ENCODE measurements around the gene RBM42.
"Not testable (repeated sequence)": the region's sequence is repeated elsewhere in the genome, so short reads cannot be mapped to it uniquely, and the experiment has no call there.

Gene RBM42

DNA sequence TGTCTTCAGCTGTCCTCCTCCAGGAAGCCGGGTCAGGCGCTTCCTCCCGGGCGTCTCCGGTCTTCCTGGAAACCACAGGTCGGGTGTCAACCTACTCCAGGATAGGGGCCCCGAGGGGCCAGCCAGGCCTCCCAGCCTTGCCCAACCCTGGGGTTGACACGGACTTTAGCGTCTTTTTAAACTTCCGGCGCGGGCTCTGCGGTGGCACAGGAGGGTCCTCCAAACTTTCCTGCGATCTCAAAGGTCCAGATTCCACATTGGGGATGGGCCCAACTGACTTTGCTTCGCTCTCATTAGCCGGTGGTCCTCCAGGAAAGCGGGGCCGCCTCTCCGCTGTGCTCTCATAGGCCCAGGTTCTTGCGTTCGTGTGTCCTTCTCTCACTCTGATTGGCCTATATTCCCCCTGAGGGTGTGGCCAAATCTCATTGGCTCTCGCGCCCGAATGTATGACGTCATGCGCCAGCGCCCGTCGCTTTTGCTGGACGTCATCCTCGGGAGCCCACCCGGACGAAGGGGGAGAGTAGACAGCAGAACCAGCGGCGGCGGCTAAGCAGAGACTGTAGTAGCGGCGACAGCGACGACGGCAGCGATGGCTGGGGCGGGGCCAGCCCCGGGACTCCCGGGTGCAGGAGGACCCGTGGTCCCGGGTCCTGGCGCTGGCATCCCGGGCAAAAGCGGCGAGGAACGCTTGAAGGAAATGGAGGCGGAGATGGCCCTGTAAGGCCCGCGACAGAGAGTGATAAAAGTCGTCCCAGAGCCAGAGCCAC lies at the start of gene RBM42:
TSS of gene RBM42 (plus strand) at position 472 of the 767 bp plus-strand sequence. CDS start at position 590, 118 bp downstream.
- DNase-seq (ENCODE audit: low read depth in 3 of 3, low spot score in 1 of 3): peak; percentile 88 to 96 (median 91)

GRCh38 chr19:35582760-35583159 lies 46.1 kb upstream of the RBM42 start:
- no peak for DNase-seq (ENCODE audit: low read depth in 3 of 3, low spot score in 1 of 3)

- DNase-seq (ENCODE audit: low read depth in 3 of 3, low spot score in 1 of 3): no peak
These were observed 43.0 kb upstream of the RBM42 start, which contains the start of gene PMIS2 for GRCh38 chr19:35585848-35586247. Gene PMIS2 (plus strand): TSS chr19:35586173. CDS start chr19:35586260, 87 bp downstream.

DNA sequence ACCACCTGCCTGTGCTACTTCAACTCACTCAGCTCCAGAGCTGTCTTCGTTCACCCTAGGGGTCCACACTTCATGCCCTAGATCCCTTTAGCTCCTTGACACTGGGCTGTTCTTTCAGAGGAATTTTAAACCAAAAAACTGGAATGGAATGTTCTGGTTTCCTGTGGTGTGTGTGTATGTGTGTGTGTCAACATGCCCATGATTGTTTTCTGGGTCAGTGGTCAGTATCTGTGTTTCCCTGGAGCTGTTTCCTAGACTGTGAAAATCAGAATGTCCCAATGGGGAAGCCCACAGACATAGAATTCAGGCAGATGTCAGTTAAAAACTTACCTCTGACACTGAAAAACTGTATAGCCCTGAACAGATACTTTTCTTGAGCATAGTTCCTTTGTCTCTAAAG lies 41.5 kb upstream of the RBM42 start:
- DNase-seq (ENCODE audit: low read depth in 3 of 3, low spot score in 1 of 3): no peak

GRCh38 chr19:35590875-35591274 lies 38.0 kb upstream of the RBM42 start:
- DNase-seq (ENCODE audit: low read depth in 3 of 3, low spot score in 1 of 3): no peak

DNA sequence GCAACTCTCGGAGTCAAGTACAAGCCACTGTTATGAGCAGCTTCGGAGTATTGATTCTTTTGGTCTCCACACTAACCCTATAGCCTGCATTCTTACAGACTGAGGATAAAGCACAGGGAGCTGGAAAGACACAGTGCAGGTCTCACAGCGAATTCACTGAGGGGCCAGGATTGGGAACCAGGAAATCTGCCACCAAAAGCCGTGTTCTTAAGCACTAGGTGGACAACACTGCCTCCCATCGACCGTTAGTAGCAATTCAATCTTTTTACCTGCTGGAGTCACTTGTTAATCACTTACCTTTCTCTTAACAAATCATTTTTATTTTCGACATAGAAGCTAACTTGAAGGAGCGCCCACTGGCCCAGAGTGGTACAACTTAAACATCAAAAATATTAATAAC lies 36.6 kb upstream of the RBM42 start:
- DNase-seq (ENCODE audit: low read depth in 3 of 3, low spot score in 1 of 3): no peak

DNA sequence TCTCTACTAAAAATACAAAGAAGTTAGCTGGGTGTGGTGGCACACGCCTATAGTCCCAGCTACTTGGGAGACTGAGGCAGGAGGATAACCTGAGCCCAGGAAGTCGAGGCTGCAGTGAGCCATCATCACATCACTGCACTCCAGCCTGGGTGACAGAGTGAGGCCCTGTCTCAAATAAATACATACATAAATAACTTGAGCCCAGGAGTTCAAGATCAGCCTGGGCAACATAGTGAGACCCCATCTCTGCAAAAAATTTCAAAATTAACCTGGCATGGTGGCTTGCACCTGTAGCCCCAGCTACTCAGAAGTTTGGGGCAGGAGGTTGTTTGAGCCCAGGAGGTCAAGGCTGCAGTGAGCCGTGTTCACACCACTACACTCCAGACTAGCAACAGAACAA lies 33.8 kb upstream of the RBM42 start:
- not testable (repeated sequence) for DNase-seq (ENCODE audit: low read depth in 3 of 3, low spot score in 1 of 3)

DNA sequence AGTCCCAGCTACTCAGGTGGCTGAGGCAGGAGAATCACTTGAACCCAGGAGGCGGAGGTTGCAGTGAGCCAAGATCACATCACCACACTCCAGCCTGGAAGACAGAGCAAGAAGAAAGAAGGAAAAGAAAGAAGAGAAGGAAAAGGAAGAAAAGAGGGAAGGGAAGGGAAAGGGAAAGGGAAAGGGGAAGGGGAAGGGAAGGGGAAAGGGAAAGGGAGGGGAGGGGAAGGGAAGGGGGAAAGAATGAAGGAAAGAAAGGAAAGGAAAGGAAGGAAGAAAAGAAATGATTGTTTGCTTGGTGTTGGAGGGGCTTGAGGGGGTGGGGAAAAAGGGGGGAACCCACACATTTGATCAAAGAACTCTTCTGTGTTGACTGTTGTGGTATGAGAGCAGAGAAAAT lies 32.9 kb upstream of the RBM42 start:
- no peak for DNase-seq (ENCODE audit: low read depth in 3 of 3, low spot score in 1 of 3)

GRCh38 chr19:35596366-35596999 lies 32.4 kb upstream of the RBM42 start:
- no peak for DNase-seq (ENCODE audit: low read depth in 3 of 3, low spot score in 1 of 3)

GRCh38 chr19:35601971-35602370 lies 26.9 kb upstream of the RBM42 start:
- no peak for DNase-seq (ENCODE audit: low read depth in 3 of 3, low spot score in 1 of 3)

DNA sequence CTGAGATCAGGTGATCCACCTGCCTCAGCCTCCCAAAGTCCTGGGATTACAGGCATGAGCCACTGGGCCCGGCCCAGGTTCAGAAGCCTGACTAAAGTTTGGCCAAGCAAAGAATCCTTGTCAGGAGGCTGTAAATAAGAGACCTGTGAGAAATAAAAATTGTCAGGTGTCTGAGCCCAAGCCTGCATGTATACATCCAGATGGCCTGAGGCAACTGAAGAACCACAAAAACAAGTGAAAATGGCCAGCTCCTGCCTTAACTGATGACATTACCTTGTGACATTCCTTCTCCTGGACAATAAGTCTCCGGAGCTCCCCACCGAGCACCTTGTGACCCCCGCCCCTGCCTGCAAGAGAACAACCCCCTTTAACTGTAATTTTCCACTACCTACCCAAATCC lies 24.4 kb upstream of the RBM42 start:
- not testable (repeated sequence) for DNase-seq (ENCODE audit: low read depth in 3 of 3, low spot score in 1 of 3)

GRCh38 chr19:35607170-35607569 lies 21.7 kb upstream of the RBM42 start:
- DNase-seq (ENCODE audit: low read depth in 3 of 3, low spot score in 1 of 3): not testable (repeated sequence)

- DNase-seq (ENCODE audit: low read depth in 3 of 3, low spot score in 1 of 3): no peak
These were observed 21.2 kb upstream of the RBM42 start for GRCh38 chr19:35607661-35608060.

- no peak for DNase-seq (ENCODE audit: low read depth in 3 of 3, low spot score in 1 of 3)
These were observed 20.6 kb upstream of the RBM42 start for GRCh38 chr19:35608251-35608650.

- no peak for DNase-seq (ENCODE audit: low read depth in 3 of 3, low spot score in 1 of 3)
These were observed 18.9 kb upstream of the RBM42 start for GRCh38 chr19:35609851-35610353.

DNA sequence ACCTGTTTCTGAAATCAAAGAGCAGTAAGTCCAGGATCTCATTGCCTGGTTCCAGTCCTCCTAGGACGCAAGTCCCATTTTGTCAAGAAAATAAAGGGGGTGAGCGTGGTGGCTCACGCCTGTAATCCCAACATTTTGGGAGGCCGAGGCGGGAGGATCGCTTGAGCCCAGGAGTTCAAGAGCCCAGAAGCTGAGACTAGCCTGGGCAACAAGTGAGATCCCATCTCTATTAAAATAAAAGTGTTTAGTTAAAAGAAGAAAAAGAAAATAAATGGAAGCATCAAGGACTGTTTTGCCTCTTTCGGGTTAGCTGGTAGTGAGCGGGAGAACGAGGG lies 16.6 kb upstream of the RBM42 start:
- DNase-seq (ENCODE audit: low read depth in 3 of 3, low spot score in 1 of 3): no peak

GRCh38 chr19:35612559-35613321 lies 16.1 kb upstream of the RBM42 start, which contains the start of gene HAUS5:
Gene HAUS5 (plus strand): TSS chr19:35612735. CDS start chr19:35612795, 60 bp downstream.
- DNase-seq (ENCODE audit: low read depth in 3 of 3, low spot score in 1 of 3): peak; percentile 86 to 98 (median 93)

- DNase-seq (ENCODE audit: low read depth in 3 of 3, low spot score in 1 of 3): no peak
These were observed 15.3 kb upstream of the RBM42 start for GRCh38 chr19:35613574-35613973.

- DNase-seq (ENCODE audit: low read depth in 3 of 3, low spot score in 1 of 3): no peak
These were observed 13.8 kb upstream of the RBM42 start for GRCh38 chr19:35615036-35615435.

DNA sequence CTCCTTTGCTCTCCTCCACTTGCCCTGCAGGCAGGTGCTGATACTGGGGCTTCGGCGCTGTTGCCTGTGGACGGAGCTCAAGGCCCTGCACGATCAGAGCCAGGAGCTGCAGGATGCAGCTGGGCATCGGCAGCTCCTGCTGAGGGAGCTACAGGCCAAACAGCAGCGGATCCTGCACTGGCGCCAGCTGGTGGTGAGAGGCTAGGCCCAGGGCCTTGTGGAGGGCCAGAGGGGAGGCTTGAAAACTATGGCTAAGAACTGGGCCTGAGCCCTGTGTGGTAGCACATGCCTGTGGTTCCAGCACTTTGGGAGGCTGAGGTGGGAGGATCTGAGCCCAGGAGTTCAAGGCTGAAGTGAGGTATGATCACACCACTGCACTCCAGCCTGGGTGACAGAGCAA lies 10.0 kb upstream of the RBM42 start:
- DNase-seq (ENCODE audit: low read depth in 3 of 3, low spot score in 1 of 3): no peak

DNA sequence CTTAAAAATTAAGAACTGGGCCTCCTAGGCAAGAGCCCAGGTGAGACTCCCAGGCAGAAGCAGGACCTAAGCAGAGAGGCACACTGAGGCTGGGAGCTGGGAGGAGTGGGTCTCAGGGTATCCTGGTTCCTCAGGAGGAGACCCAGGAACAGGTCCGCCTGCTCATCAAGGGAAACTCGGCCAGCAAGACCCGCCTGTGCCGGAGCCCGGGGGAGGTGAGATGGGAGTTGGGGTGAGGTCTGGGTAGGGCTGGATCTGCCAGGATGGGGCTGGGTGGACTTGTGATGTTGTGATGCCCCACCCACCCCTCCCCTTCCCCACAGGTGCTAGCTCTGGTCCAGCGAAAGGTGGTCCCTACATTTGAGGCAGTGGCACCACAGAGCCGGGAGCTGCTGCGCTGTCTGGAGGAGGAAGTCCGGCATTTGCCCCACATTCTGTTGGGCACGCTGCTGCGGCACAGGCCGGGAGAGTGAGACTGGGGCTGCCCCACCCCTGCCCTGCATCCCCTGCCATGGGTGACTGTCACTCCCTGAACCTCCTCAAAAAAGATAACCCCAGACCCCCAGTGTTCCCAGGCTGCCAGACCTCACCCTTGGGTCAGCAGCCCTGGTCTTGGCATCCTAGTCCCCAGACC lies 9.4 kb upstream of the RBM42 start:
- DNase-seq (ENCODE audit: low read depth in 3 of 3, low spot score in 1 of 3): no peak

All from stimulated activated CD4-positive, alpha-beta T cell treated with anti-CD3 and anti-CD28 coated beads, TNF-alpha, amount 100 ng/mL, for 1 hour (primary cell).